Ishikawa (cell line): ENCODE data around the gene CADPS.

Source experiments
- CREB1 ChIP-seq: IDR thresholded peaks from 2 replicates; pipeline ENCODE4 v1.6.1; 2012; ENCODE audit warnings: low read depth
- EP300 ChIP-seq: IDR thresholded peaks from 2 replicates; pipeline ENCODE4 v1.6.1; 2012; ENCODE audit warnings: borderline replicate concordance
- YY1 ChIP-seq: IDR thresholded peaks from 2 replicates; pipeline ENCODE4 v1.6.1; 2012; ENCODE audit warnings: low read depth
- ZBTB7A ChIP-seq: IDR thresholded peaks from 2 replicates; pipeline ENCODE4 v1.6.1; 2012; ENCODE audit warnings: low read depth
- TF ChIP-seq, protein P1 (sequence below): IDR thresholded peaks from 2 replicates; pipeline ENCODE4 v1.6.1; 2012; ENCODE audit warnings: low read depth, mild to moderate bottlenecking

DNA sequence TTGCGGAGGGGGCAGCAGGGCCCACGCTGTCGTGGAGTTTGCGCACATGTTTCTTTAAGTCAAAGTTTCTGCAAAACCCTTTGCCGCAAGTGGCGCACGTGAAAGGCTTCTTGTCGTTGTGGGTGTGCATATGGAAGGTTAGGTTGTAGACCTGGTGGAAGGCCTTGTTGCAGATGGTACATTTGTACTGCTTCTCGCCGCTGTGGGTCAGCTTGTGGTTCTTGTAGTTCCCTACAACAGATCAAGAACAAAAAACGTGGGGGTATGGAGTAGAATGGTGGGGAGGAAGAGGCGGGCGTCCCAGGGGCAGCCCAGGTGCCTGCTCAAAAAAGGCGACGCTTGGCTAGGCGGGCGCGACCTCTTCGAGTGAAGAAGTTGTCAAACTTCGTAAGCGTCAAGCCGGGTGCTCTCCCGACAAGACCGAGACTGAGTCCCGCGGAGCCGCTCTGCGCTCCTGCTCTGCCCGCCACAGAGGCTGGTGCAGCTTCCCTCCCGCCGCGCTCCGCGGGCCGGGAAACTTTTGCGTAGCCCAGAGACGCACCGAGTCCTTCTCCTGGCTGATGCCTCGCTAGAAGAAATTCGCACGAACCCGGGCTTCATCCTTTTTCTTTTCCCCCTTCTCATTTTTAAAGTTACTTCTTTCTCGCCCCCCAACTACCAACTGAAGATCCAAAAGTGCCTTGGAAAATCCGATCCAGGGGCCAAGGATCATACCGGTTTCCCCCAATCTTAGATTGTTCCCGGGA, 504.9 kb downstream of the CADPS start:
- TF ChIP-seq ZBTB7A: no peak
- TF ChIP-seq YY1: no peak
- no peak for TF ChIP-seq CREB1
- TF ChIP-seq EP300: no peak
- TF ChIP-seq, protein P1, sequence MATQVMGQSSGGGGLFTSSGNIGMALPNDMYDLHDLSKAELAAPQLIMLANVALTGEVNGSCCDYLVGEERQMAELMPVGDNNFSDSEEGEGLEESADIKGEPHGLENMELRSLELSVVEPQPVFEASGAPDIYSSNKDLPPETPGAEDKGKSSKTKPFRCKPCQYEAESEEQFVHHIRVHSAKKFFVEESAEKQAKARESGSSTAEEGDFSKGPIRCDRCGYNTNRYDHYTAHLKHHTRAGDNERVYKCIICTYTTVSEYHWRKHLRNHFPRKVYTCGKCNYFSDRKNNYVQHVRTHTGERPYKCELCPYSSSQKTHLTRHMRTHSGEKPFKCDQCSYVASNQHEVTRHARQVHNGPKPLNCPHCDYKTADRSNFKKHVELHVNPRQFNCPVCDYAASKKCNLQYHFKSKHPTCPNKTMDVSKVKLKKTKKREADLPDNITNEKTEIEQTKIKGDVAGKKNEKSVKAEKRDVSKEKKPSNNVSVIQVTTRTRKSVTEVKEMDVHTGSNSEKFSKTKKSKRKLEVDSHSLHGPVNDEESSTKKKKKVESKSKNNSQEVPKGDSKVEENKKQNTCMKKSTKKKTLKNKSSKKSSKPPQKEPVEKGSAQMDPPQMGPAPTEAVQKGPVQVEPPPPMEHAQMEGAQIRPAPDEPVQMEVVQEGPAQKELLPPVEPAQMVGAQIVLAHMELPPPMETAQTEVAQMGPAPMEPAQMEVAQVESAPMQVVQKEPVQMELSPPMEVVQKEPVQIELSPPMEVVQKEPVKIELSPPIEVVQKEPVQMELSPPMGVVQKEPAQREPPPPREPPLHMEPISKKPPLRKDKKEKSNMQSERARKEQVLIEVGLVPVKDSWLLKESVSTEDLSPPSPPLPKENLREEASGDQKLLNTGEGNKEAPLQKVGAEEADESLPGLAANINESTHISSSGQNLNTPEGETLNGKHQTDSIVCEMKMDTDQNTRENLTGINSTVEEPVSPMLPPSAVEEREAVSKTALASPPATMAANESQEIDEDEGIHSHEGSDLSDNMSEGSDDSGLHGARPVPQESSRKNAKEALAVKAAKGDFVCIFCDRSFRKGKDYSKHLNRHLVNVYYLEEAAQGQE: no peak
